Activated CD8-positive, alpha-beta memory T cell treated with anti-CD3 and anti-CD28 coated beads, Interleukin-2, amount 50 U/mL, for 48 hours (primary cell): ENCODE data around the gene ADAM10.

Source experiments
- DNase-seq: peaks from one replicate; pipeline ENCODE4 v3.0.0-alpha.2; 2020

ADAM10 gene

GRCh38 chr15:58715266-58715917 is 34.1 kb downstream of the ADAM10 start:
- DNase-seq = no peak

DNA sequence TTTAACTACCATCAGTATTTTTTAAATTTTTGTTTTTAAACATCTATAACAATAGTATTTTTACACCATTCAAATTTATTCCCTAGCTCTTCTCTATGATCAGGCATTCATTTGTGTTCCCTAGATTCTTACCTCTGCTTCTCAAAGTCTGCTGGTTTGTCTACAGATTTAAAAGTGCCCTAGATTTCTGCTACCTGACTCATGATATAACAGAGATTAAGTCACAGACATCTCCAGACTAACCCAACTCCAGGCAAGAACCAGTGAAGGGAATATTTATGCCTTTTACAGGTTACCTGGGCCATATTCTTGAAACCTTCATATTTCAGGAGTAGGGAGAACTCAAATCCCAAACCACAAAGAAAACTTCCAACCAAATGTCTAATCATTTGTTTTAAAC is 38.8 kb downstream of the ADAM10 start:
- DNase-seq = no peak

DNA sequence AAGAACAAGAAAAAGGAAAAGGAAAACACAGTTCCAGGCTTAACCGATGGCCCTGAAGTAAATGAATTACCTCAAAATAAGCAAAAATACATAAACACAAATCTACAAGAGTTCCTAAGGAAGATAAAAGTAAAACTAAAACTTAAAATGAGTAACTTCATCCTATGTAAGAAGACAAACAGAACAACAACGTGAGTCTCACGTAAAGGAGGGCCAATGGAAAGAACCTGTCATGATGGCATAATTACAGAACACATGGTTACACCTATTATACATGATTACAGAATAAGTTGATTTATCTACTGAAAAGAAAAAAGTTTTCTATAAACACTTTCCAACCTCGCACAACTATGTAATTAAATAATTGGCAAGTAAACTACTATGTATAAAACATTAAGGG is 42.1 kb downstream of the ADAM10 start:
- DNase-seq = no peak

DNA sequence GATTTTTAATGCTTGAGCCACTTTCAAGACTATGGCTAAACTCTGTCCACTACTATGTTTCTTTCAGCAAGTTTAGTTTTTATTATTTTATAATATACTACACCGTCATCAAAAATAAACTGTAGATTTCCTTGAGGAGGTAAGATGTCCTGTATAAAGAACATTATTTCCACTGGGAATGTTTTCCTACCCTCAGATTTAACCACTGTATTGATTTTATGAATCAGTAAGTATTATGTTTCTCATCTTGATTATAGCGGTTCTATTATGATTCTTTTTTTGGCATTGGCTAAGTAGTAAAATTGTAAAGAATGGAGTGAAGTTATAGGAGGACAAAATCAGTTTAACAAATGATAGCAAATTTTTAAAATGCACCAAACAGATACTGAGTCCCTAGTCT is 44.4 kb downstream of the ADAM10 start:
- DNase-seq = no peak

DNA sequence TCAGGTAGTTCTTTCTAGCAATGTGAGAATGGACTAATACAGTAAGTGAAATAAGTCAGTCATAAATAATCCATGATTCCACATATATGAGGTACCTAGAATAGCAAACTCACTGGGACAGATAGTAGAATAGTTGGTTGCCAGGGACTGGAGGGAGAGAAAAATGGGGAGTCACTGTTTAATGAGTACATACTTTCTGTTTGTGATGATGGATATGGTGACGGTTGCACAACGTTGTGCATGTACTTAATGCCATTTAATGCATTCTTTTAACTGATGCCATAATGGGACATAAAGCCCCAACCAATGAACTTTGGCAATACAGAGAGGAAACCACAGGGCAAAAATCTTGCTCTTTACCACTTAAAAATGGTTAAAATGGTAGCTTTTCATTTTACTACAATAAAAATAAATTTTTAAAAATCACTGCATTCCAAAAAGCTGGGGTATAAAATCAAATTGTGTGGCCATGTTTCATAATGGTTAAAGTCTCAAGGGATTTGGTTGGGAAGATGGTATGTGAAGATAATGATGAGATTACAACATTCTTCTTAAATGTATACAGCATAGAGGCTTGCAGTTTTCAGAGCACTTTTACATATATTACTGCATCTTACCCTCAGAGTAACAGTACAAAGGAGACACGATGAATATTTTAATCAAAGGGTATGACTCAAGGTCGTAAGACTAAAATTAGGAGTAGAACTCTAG is 45.2 kb downstream of the ADAM10 start:
- DNase-seq = no peak

- DNase-seq = no peak
Measured at GRCh38 chr15:58703610-58704009, 45.9 kb downstream of the ADAM10 start.

- no peak for DNase-seq
Measured at GRCh38 chr15:58702233-58702632, 47.3 kb downstream of the ADAM10 start.

DNA sequence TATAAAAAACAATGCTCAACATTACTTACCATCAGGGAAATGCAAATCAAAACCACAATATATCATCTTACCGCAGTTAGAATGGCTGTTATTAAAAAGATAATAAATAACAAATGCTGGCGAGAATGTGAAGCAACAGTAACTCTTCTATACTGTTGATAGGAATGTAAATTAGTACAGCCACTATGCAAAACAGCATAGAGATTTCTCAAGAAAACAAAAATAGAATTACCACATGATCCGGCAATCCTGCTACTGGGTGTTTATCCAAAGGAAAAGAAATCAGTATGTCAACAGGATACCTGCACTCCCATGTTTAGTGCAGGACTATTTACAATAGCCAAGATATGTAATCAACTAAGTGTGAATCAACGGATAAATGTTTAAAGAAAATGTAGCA is 48.1 kb downstream of the ADAM10 start:
- no peak for DNase-seq

- no peak for DNase-seq
Measured at GRCh38 chr15:58699769-58700168, 49.7 kb downstream of the ADAM10 start.

DNA sequence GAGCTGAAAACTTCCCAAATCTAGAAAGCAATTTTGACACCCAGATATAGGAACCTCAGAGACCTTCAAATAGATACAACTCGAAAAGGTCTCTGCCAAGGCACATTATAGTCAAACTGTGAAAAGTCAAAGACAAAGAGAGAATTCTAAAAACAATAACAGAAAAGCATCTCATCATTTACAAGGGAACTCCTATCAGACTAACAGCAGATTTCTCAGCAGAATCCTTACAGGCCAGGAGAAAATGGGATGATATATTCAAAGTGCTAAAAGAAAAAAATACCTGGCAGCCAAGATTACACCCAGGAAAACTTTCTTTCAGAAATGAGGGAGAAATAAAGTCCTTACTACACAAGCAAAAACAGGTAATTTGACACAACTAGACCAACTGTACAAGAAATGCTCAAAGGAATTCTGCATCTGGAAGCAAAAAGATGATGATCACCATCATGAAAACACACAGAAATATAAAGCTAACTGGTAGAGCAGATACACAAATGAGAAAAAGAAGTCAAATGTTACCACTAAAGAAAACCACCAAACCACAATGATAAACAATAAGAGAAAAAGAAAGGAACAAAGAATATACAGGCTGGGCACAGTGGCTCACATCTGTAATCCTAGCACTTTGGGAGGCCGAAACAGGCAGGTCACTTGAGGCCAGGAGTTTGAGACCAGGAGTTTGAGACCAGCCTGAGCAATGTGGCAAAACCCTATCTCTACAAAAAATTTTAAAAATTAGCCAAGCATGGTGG is 50.4 kb downstream of the ADAM10 start:
- no peak for DNase-seq

DNA sequence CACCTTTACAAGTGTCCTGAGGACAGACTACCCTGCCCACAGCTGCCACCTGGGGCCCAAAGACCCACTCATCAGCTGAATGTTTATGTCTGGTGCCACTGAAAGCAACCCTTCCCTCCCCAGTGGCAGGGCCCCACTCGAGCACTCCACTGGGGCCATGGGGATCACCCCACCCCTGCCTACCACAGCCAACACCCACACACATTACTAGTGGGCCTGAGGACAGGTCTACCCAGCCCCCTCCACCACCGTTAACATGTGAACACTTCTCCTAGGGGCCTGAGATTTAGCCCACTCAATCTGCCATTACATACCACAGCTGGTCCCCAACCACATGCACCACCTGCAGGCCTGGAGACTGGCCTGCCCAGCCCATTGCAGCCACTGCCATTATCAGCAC is 52.3 kb downstream of the ADAM10 start:
- DNase-seq = no peak

DNA sequence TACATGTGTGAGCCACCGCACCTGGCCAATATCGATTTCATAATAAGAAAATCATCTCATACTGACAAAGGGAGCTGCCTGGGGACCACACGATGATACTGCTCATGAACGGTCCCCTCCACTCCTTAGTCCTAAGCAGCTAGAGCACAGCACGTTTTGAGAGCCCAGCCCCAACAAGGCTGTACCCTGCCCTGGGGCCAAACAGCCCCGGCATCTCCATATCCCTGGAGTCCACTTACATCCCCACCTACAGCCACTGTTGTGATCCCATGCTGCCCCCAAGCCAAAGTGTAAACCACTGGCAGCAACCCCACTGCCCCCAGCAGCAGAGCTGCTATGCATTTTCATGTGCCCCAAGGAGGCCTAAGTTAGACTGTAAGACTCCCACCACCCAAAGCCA is 52.8 kb downstream of the ADAM10 start:
- DNase-seq = no peak

DNA sequence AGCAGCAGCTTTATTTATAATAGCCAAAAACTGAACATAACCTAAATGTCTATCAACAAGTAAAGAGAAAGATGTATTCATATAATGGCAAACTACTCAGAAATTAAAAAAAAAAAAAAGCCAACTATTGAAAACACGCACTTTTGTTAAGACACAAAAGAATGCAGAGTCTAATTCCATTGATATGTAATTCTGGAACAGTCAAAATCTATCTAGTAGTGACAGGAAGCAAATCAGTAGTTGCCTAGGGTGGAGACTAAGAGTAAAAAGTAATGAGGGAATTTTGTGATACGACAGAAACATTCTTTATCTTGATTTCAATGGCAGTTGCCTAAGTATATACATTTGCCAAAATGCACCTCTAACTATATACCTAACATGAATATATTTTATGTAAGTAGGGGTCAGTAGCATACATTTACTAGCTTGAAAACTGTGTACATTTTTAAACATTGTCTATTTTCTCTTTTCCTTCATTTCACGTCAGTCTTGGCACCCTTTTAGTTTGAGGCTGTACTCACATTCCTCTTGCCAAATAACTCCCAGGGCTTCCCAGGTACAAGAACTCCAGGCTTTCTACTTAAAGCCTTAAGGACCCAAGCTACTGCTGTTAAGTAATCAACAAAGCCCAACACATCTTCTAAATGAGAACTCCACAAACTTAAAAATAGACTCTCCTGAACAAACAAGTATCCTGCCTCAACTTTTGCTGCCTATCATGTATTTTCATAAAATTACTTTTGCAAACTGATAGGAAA is 54.7 kb downstream of the ADAM10 start:
- DNase-seq = no peak

DNA sequence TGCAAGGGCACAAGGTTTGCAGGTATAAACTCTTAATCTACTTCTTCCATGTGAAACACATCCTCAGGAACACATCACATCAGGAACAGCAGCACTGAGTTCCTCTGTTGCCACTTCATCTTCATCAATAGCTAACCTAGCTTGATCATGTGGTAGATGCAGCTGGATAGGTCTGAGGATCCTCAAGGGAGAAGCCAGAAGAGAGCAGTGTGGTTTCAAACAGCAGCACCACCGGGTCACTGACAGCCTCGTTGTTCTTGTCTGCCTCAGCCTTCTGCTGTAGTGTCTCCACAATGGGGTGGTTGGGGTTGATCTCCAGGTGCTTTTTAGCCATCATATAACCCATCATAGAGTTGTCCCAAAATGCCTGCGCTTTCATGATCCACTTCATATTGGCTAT is 58.8 kb downstream of the ADAM10 start:
- no peak for DNase-seq

- DNase-seq = no peak
Measured at GRCh38 chr15:58689646-58690045, 59.9 kb downstream of the ADAM10 start.

- DNase-seq = no peak
Measured at GRCh38 chr15:58686286-58686685, 63.2 kb downstream of the ADAM10 start.

GRCh38 chr15:58684751-58685150 is 64.8 kb downstream of the ADAM10 start:
- DNase-seq = no peak

DNA sequence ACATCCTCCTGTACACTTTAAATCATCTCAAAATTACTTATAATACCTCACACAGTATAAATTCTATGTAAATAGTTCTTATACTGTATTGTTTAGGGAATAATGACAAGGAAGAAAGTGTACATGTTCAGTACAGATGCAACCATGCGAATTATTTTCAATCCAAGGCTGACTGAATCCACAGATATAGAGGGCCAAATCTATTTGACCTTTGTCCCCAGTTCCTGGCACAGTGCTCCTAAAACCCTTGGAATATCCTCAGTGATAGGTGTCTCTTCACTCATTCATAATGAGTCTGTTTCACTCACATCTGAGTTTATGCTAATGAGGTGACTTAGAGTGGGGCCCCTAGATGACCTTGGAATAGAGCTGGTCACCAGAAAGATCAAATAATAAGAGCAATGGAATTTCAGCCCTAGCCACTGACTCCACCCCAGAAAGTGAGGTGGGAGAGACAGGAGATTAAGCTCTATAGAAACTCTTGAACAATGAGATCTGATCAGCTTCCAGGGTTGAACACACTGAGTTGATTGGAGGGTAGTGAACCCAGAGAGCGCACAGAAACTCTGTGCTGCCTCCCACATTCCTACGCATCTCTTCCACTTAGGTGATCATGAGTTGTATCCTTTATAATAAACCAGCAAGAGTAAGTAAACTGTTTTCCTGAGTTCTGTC is 65.3 kb downstream of the ADAM10 start:
- DNase-seq = no peak

GRCh38 chr15:58682234-58682633 is 67.3 kb downstream of the ADAM10 start:
- DNase-seq = no peak

- DNase-seq = no peak
Measured at GRCh38 chr15:58678683-58679082, 70.8 kb downstream of the ADAM10 start.

GRCh38 chr15:58677426-58677825 is 72.1 kb downstream of the ADAM10 start:
- DNase-seq = no peak

DNA sequence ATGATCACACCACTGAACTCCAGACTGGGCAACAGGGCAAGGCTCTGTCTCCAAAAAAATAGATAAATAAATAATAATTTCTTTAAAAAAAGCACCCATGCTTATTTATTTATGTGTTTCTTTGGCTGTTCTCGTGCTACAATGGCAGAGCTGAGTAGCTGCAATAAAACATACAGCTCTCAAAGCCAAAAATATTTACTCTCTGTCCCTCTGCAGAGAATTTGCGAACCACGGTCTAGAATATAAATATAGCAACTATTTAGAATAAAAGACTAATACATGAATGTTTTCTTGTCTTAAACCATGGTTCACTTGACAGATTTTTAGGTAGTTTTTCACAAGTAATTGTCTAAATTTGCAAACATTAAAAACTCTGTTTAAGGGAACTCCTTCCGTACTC is 72.7 kb downstream of the ADAM10 start:
- no peak for DNase-seq

DNA sequence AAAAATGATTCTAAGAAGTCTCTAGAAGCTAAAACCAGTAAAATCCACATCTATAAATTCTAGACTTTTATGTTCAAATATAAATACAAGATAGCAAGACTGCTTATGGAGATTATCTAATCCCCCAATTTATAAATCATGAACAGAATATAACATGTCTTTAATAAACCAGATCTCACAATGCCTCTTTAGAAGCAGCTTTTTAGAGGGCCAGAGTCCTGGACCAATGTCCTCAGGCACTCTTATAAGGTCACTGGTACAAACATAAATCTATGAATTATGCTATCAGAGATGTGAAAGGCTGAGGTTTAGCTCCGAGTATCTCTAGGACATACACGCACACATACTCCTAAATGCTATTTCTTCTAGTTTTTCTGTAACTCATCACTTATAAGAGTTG is 78.3 kb downstream of the ADAM10 start:
- DNase-seq = no peak
